ENCODE results near the gene VAT1. TPM values are rescaled to one million over a fixed set of nuclear protein-coding genes. Genes with fewer than 3 reads are reported as not detected.

The VAT1 gene
- 267 TPM for total RNA-seq
- long read RNA-seq, transcript VAT1-201 (6 exons, 2,734 nt) = major isoform, 440 of 509 reads
- long read RNA-seq, partial matches to known transcripts = 15 of 509 reads
- long read RNA-seq, other reads (novel, unspliced or antisense) = 51 of 509 reads

DNA sequence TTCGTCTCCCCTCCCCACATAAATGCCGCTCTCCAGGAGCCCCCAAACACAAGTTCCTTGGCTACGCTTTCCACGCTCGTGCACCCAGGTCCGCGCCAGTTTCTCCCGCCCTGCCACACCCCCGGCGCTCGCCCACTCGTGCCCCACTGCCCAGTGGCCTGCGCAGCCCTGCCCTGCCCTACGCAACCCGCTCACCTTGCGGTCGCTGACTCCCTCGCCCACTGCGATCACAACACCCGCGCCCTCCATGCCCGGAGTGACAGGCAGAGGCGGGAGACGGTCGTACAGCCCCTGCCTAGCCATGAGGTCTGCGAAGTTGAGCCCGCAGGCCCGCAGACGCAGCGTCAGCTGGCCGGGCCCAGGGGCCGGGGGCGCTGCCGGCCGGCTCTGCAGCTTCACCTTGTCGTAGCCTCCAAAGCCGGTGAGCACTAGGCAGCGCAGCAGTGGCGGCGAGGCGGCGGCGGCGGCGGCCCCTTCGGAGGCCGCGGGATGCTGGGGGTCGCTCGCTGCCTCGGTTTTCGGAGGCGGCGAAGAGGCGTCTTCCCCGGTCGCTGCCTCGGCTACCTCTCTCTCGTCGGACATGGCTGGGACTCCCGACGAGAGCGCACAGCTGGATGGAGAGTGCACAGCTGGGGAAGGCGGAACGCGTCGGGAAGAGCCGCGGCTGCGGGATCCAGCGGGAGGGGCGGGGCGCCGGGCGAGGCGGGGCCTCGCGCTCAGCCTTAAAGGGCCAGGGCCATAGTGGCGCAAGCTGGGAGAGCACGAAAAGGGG is at the start of gene VAT1:
Gene VAT1, minus strand, starts transcription at position 645 of the 772 bp plus-strand sequence. Its CDS starts 63 bp downstream, at position 582.
- ATAC-seq (peak; percentile 80), DNase-seq (peak; percentile 91)
- Histone ChIP-seq H3K4me1 (peaks cover 39% of the 10 kb centered on the region), H3K4me3 (peak within 1 kb of the TSS; percentile 100), H3K9me3 (no peaks in the 10 kb centered on the region), H3K36me3 (peaks cover 14% of the 10 kb centered on the region), H3K27ac (peak within 1 kb of the TSS; percentile 88), H3K27me3 (no peaks in the 10 kb centered on the region)
- TF ChIP-seq, protein P1, sequence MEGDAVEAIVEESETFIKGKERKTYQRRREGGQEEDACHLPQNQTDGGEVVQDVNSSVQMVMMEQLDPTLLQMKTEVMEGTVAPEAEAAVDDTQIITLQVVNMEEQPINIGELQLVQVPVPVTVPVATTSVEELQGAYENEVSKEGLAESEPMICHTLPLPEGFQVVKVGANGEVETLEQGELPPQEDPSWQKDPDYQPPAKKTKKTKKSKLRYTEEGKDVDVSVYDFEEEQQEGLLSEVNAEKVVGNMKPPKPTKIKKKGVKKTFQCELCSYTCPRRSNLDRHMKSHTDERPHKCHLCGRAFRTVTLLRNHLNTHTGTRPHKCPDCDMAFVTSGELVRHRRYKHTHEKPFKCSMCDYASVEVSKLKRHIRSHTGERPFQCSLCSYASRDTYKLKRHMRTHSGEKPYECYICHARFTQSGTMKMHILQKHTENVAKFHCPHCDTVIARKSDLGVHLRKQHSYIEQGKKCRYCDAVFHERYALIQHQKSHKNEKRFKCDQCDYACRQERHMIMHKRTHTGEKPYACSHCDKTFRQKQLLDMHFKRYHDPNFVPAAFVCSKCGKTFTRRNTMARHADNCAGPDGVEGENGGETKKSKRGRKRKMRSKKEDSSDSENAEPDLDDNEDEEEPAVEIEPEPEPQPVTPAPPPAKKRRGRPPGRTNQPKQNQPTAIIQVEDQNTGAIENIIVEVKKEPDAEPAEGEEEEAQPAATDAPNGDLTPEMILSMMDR (IDR thresholded peaks at IDR 0.05) = no peak
- intact Hi-C loops (cut with DNase I) = no loop called here

DNA sequence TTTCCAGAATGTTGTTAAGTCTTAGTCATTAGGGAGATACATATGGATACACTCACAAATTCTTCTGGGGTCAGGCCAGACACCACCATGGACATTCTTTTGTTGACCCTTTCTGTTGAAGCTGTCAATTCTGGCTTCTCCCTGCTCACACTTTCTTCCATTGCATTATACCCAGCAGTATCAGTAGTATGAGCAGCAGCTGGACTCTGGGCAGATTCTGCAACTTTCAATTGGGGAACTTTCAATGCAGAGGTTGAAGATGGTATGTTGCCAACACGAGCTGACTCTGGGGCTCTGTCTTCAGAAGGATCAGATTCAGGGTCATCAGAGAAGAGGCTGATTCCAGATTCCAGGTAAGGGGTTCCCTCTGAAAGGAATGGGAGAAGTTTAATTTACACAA is 48.7 kb upstream of the VAT1 start:
- H3K27ac ChIP-seq = no peak overlapping the region
- no peak for DNase-seq
- no peak overlapping the region for H3K4me3 ChIP-seq
- H3K9me3 ChIP-seq = no peaks in the 10 kb centered on the region
- no peaks in the 10 kb centered on the region for H3K4me1 ChIP-seq
- intact Hi-C loops (cut with DNase I) = no loop called here
- H3K36me3 ChIP-seq = no peaks in the 10 kb centered on the region
- no peaks in the 10 kb centered on the region for H3K27me3 ChIP-seq
- no peak for ATAC-seq
- TF ChIP-seq, protein P1 (IDR thresholded peaks at IDR 0.05) = no peak

DNA sequence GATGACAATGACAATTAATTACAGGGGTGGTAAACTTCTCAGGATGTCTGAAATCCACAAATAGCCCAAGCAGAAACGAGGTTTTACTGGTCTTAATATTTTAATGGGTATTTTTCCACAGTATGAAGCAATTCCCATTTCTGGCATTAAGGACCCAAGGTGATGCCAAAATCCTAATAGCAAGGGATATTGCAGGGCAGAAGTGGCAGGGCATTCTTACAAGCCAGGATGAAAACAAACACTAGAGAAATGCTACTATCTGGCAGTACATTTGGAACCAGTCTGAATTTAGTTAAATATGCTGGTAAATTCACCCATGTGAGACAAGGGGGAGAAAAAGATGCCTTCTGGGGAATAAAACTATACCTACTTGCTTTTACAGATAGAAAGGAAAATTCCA is 48.1 kb upstream of the VAT1 start:
- DNase-seq = no peak
- TF ChIP-seq, protein P1 (IDR thresholded peaks at IDR 0.05) = no peak
- Histone ChIP-seq H3K4me3 (no peak overlapping the region), H3K27ac (no peak overlapping the region), H3K36me3 (no peaks in the 10 kb centered on the region), H3K27me3 (no peaks in the 10 kb centered on the region), H3K9me3 (no peaks in the 10 kb centered on the region), H3K4me1 (no peaks in the 10 kb centered on the region)
- intact Hi-C loops (cut with DNase I) = no loop called here
- ATAC-seq = no peak

DNA sequence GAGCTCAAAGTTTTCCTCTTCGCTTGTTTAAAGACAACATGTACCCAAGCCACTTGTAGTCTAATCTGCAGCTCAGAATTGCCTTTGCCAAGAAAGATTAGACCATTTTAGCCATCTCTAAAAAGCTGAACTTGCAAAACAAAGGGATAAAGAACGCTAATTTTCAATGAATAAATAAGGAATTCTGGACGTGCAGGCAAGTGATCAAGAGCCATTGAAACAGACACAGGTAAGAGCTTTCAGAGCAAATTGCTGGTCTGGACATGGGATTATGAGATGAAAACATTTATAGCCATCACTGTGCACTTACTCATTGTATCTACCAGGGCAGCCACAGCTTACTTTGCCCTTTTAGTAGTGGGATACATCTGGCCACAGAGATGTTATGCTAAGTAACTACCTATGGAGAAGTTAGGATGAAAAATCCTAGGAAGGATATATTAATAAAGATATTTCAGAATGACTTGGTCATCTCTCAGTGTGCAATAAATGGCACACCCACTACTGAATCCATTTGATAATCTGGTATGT is 47.2 kb upstream of the VAT1 start:
- H3K9me3 ChIP-seq = no peaks in the 10 kb centered on the region
- intact Hi-C loops (cut with DNase I) = no loop called here
- H3K36me3 ChIP-seq = no peaks in the 10 kb centered on the region
- DNase-seq = no peak
- ATAC-seq = no peak
- H3K27me3 ChIP-seq = no peaks in the 10 kb centered on the region
- TF ChIP-seq, protein P1 (IDR thresholded peaks at IDR 0.05) = no peak
- no peaks in the 10 kb centered on the region for H3K4me1 ChIP-seq
- no peak overlapping the region for H3K27ac ChIP-seq
- H3K4me3 ChIP-seq = no peak overlapping the region

DNA sequence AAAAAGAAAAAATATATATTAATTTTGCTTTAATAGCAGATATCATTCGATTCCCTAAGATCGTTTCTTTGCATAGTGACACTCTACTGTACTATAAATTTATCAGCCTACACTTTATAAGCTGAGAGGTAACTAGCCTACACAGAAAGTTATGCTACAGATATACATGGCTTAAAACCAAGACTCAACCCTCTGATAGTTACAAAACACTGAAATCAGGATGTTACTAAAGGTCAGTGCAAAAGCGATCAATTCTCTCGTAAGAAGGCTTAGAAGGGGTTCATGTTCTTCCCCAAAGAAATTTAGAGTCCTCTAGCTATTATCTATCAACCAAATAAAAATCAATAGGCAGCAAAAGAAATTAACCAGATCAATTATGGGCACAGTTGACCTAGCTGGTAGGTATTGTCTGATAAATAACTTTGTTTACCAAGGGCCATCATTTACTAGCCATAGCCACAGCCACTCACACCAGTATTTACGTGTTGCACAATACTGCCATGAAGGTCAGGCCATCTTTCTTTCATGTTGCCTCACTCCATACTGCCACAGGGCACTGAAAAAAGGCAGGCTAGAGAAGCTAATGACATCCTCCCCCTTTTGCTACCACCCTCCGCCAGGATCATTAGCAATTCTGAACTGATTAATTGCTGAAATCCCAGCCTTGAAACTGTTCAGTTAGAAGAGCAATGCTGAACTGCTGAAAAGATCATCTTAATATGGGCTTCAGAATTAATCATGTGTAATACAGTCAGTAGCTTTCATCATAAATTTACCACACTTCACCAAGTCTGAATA is 46.6 kb upstream of the VAT1 start:
- TF ChIP-seq, protein P1 (IDR thresholded peaks at IDR 0.05) = no peak
- Histone ChIP-seq H3K4me3 (no peak overlapping the region), H3K4me1 (no peaks in the 10 kb centered on the region), H3K27me3 (no peaks in the 10 kb centered on the region), H3K36me3 (no peaks in the 10 kb centered on the region), H3K27ac (no peak overlapping the region), H3K9me3 (no peaks in the 10 kb centered on the region)
- intact Hi-C loops (cut with DNase I) = no loop called here
- no peak for ATAC-seq
- DNase-seq = no peak

All from upper lobe of right lung (tissue), 1 donor.